H1 (cell line): ENCODE data around the gene ANAPC2. TPM values are rescaled to one million over a fixed set of nuclear protein-coding genes. Genes with fewer than 3 reads are reported as not detected.

Experiments
- CTCF ChIA-PET: fragments of 300-600 bp; sonication (Branson Sonifier 250); formaldehyde crosslinking; loops from one replicate; lab custom pipeline; 2021; ENCODE audit not compliant: partially characterized antibody; lab: Charles Lee
- POLR2A ChIA-PET: fragments of 300-600 bp; sonication (Branson Sonifier 250); formaldehyde crosslinking; loops from one replicate; lab custom pipeline; 2021; ENCODE audit warnings: inconsistent platforms; ENCODE audit not compliant: partially characterized antibody; lab: Charles Lee
- DNase-seq, 2 experiments: peaks; one replicate each; pipeline versions ENCODE4 v3.0.0 to v3.0.0-alpha.2; 2010 to 2022; ENCODE audit warnings: low spot score in 2 of 2, low read depth in 1 of 2, mixed read lengths in 1 of 2
- FAIRE-seq: peaks from 2 replicates; lab custom pipeline; 2011; peaks lifted over from hg19 to GRCh38; lab: Jason Lieb, UNC
- H2AFZ ChIP-seq: 2 replicates; pipeline ENCODE4 v1.8.1; 2012; ENCODE audit warnings: low read length, inconsistent platforms
- H2AK5ac ChIP-seq: 2 replicates; pipeline ENCODE4 v1.6.1; 2013; ENCODE audit warnings: low read depth, low read length
- H2BK120ac ChIP-seq: replicated peaks from 2 replicates; pipeline ENCODE3; 2013; ENCODE audit warnings: low read depth, low read length, inconsistent platforms
- H2BK12ac ChIP-seq: 2 replicates; pipeline ENCODE4 v1.6.1; 2013; ENCODE audit warnings: low read depth, low read length
- H2BK15ac ChIP-seq: 2 replicates; pipeline ENCODE4 v1.6.1; 2013; ENCODE audit warnings: low read length
- H2BK20ac ChIP-seq: 2 replicates; pipeline ENCODE4 v1.6.1; 2013; ENCODE audit warnings: low read length
- H2BK5ac ChIP-seq: 2 replicates; pipeline ENCODE4 v1.6.1; 2013; ENCODE audit warnings: low read depth, low read length
- H3K14ac ChIP-seq: 2 replicates; pipeline ENCODE4 v1.6.1; 2013; ENCODE audit warnings: inconsistent platforms; ENCODE audit not compliant: insufficient read length
- H3K18ac ChIP-seq: 2 replicates; pipeline ENCODE4 v1.6.1; 2013; ENCODE audit warnings: low read length; ENCODE audit errors: extremely low read depth
- H3K23ac ChIP-seq: 2 replicates; pipeline ENCODE4 v1.6.1; 2013; ENCODE audit warnings: inconsistent platforms; ENCODE audit not compliant: insufficient read length
- H3K23me2 ChIP-seq: 2 replicates; pipeline ENCODE4 v1.6.1; 2013; ENCODE audit warnings: low read depth, low read length
- H3K27ac ChIP-seq: 2 replicates; pipeline ENCODE4 v1.6.1; 2011; ENCODE audit warnings: low read depth, low read length, inconsistent platforms
- H3K27me3 ChIP-seq, 4 experiments: replicated peaks in 1 of 4; 1 replicate in 1 of 4; 2 replicates in 3 of 4; pipeline versions ENCODE4 v1.6.1 to v1.8.1; 2011 to 2013; ENCODE audit warnings: low read length in 3 of 4, mild to moderate bottlenecking in 3 of 4, inconsistent platforms in 2 of 4, mixed read lengths in 2 of 4, moderate library complexity in 1 of 4; ENCODE audit not compliant: control insufficient read depth in 3 of 4, insufficient read depth in 3 of 4; ENCODE audit errors: extremely low read depth in 1 of 4
- H3K36me3 ChIP-seq, 4 experiments: 2 replicates each; pipeline versions ENCODE4 v1.6.1 to v1.8.1; 2011 to 2013; ENCODE audit warnings: mild to moderate bottlenecking in 4 of 4, low read length in 3 of 4, moderate library complexity in 2 of 4, control low read depth in 1 of 4, inconsistent platforms in 1 of 4; ENCODE audit not compliant: insufficient read depth in 4 of 4, control insufficient read depth in 2 of 4
- H3K4ac ChIP-seq: replicated peaks from 2 replicates; pipeline ENCODE3; 2013; ENCODE audit warnings: low read length, low read depth, mixed read lengths, inconsistent platforms; ENCODE audit not compliant: insufficient read length
- H3K4me1 ChIP-seq, 4 experiments: replicated peaks in 1 of 4; 1 replicate in 1 of 4; 2 replicates in 3 of 4; pipeline versions ENCODE4 v1.6.1 to v1.8.1; 2011 to 2013; ENCODE audit warnings: low read length in 3 of 4, inconsistent platforms in 2 of 4, mixed read lengths in 1 of 4; ENCODE audit not compliant: insufficient read depth in 4 of 4, control insufficient read depth in 3 of 4
- H3K4me2 ChIP-seq, 2 experiments: 2 replicates each; pipeline versions ENCODE4 v1.6.1 to v1.8.1; 2011 to 2013; ENCODE audit warnings: low read depth in 2 of 2, low read length in 2 of 2, control low read depth in 1 of 2, inconsistent platforms in 1 of 2, mild to moderate bottlenecking in 1 of 2; ENCODE audit not compliant: insufficient read depth in 1 of 2
- H3K4me3 ChIP-seq, 4 experiments: fragments of 200-600, 300-600 bp in 1 of 4; sonication (generic), shearing (Covaris generic), sonication (Bioruptor Twin) in 1 of 4; 2 replicates each; pipeline versions ENCODE4 v1.5.1 to v1.8.1; 2011 to 2016; ENCODE audit warnings: low read length in 4 of 4, low read depth in 3 of 4, control low read depth in 2 of 4, inconsistent platforms in 2 of 4, mild to moderate bottlenecking in 2 of 4, mixed read lengths in 1 of 4, moderate library complexity in 1 of 4; ENCODE audit not compliant: insufficient read depth in 2 of 4; ENCODE audit errors: extremely low read depth in 1 of 4
- H3K56ac ChIP-seq: replicated peaks from 2 replicates; pipeline ENCODE3; 2013; ENCODE audit warnings: low read depth, mild to moderate bottlenecking, mixed read lengths, low read length, inconsistent platforms; ENCODE audit not compliant: insufficient read length
- H3K79me1 ChIP-seq: 2 replicates; pipeline ENCODE4 v1.6.1; 2013; ENCODE audit warnings: low read depth, low read length, control low read depth
- H3K79me2 ChIP-seq, 2 experiments: 2 replicates each; pipeline versions ENCODE4 v1.6.1 to v1.8.1; 2012 to 2013; ENCODE audit warnings: low read length in 2 of 2, mild to moderate bottlenecking in 2 of 2, inconsistent platforms in 1 of 2; ENCODE audit not compliant: insufficient read depth in 2 of 2, control insufficient read depth in 1 of 2
- H3K9ac ChIP-seq, 4 experiments: replicated peaks in 1 of 4; 1 replicate in 1 of 4; 2 replicates in 3 of 4; pipeline versions ENCODE4 v1.6.1 to v1.8.1; 2011 to 2013; ENCODE audit warnings: low read depth in 3 of 4, low read length in 3 of 4, control low read depth in 2 of 4, mild to moderate bottlenecking in 2 of 4, moderate library complexity in 2 of 4, inconsistent platforms in 1 of 4; ENCODE audit errors: extremely low read depth in 1 of 4
- H3K9me3 ChIP-seq, 2 experiments: 2 replicates each; pipeline versions ENCODE4 v1.6.1 to v1.8.1; 2012 to 2013; ENCODE audit warnings: mild to moderate bottlenecking in 2 of 2, moderate library complexity in 2 of 2, control low read depth in 1 of 2, inconsistent platforms in 1 of 2, low read depth in 1 of 2, low read length in 1 of 2, mixed read lengths in 1 of 2; ENCODE audit not compliant: insufficient read depth in 2 of 2
- H4K20me1 ChIP-seq, 2 experiments: replicated peaks in 1 of 2; 2 replicates each; pipeline versions ENCODE3 to v1.8.1; 2011 to 2013; ENCODE audit warnings: inconsistent platforms in 2 of 2, low read length in 2 of 2, mild to moderate bottlenecking in 1 of 2; ENCODE audit not compliant: insufficient read depth in 2 of 2, control insufficient read depth in 1 of 2
- H4K5ac ChIP-seq: 2 replicates; pipeline ENCODE4 v1.6.1; 2013; ENCODE audit warnings: low read length, low read depth, mixed read lengths, inconsistent platforms; ENCODE audit not compliant: insufficient read length
- H4K8ac ChIP-seq: 2 replicates; pipeline ENCODE4 v1.8.0; 2013; ENCODE audit warnings: mild to moderate bottlenecking, moderate library complexity, low read length, inconsistent platforms; ENCODE audit not compliant: insufficient read depth; ENCODE audit errors: extremely low read depth
- H4K91ac ChIP-seq: replicated peaks from 2 replicates; pipeline ENCODE3; 2013; ENCODE audit warnings: low read length, mixed read lengths, inconsistent platforms; ENCODE audit not compliant: insufficient read length
- CTBP2 ChIP-seq: IDR thresholded peaks from 2 replicates; pipeline ENCODE4 v1.7.0; 2011; ENCODE audit warnings: borderline replicate concordance, mild to moderate bottlenecking, moderate library complexity, mixed read lengths, low read length; ENCODE audit not compliant: insufficient read depth, insufficient read length
- EGR1 ChIP-seq: IDR thresholded peaks from 2 replicates; pipeline ENCODE4 v1.6.1; 2011; ENCODE audit warnings: low read depth, low read length, borderline replicate concordance
- EP300 ChIP-seq, 2 experiments: IDR thresholded peaks; 1 replicate in 1 of 2; 2 replicates in 1 of 2; pipeline ENCODE4 v1.6.1; 2011 to 2012; ENCODE audit warnings: low read depth in 2 of 2, low read length in 2 of 2, mild to moderate bottlenecking in 2 of 2, borderline replicate concordance in 1 of 2, inconsistent platforms in 1 of 2, moderate library complexity in 1 of 2
- KDM4A ChIP-seq: IDR thresholded peaks from one replicate; pipeline ENCODE4 v1.7.1; 2012; ENCODE audit warnings: low read depth, mild to moderate bottlenecking, moderate library complexity, low read length, inconsistent platforms; ENCODE audit not compliant: severe bottlenecking
- RBBP5 ChIP-seq: IDR thresholded peaks from 2 replicates; pipeline ENCODE4 v1.7.1; 2012; ENCODE audit warnings: low read depth, mild to moderate bottlenecking, inconsistent platforms, low read length, moderate library complexity, borderline replicate concordance
- SP1 ChIP-seq: IDR thresholded peaks from 2 replicates; pipeline ENCODE4 v1.6.1; 2011; ENCODE audit warnings: low read depth, low read length
- SRF ChIP-seq: IDR thresholded peaks from 2 replicates; pipeline ENCODE4 v1.6.1; 2011; ENCODE audit warnings: mild to moderate bottlenecking, low read depth, low read length, moderate library complexity
- TBP ChIP-seq: IDR thresholded peaks from 2 replicates; pipeline ENCODE4 v1.6.1; 2011; ENCODE audit warnings: low read depth, low read length, improper control_type of control experiment
- TCF12 ChIP-seq: IDR thresholded peaks from 2 replicates; pipeline ENCODE4 v1.6.1; 2011; ENCODE audit warnings: low read depth, mild to moderate bottlenecking, low read length
- YY1 ChIP-seq: IDR thresholded peaks from 2 replicates; pipeline ENCODE4 v1.6.1; 2011; ENCODE audit warnings: low read depth, mild to moderate bottlenecking, low read length
- WGBS, 2 experiments: shearing (Covaris generic) in 1 of 2; methylation state at CpG; one replicate each; pipeline versions ENCODE4 v1.1.6 to v1.1.7; 2013 to 2015; ENCODE audit warnings: low lambda C conversion rate in 2 of 2, mixed read lengths in 2 of 2, inconsistent platforms in 1 of 2, low coverage in 1 of 2, missing lambda C conversion rate in 1 of 2; ENCODE audit not compliant: insufficient replicate concordance in 2 of 2, insufficient coverage in 1 of 2, insufficient read length in 1 of 2; ENCODE audit errors: extremely low coverage in 1 of 2, missing lambda C conversion rate in 1 of 2; 5-methylcytosine and 5-hydroxymethylcytosine counted together
- polyA plus RNA-seq, 7 experiments: library from polyadenylated mRNA; depleted of rRNA in 3 of 7; stranded (reverse) in 5 of 7; unstranded in 2 of 7; fragments of >200 nt in 5 of 7; fragments of 200-250 nt in 2 of 7; gene quantifications; 1 replicate in 5 of 7; 2 replicates in 1 of 7; 4 replicates in 1 of 7; pipeline versions ENCODE4 v1.2.1 to v1.2.3, GENCODE V29; 2011 to 2013; ENCODE audit warnings: missing spikeins in 2 of 7, mixed read lengths in 2 of 7
- total RNA-seq: library from RNA; stranded (reverse); fragmentation: NEBNext Ultra II Directional; extraction: Animal tissue kit (Norgen Biotek cat#: 25700); gene quantifications from 2 replicates; pipeline ENCODE4 v1.2.1, GENCODE V29; 2021
- TF ChIP-seq, protein P1 (sequence below): IDR thresholded peaks from 2 replicates; pipeline ENCODE4 v1.6.1; 2011; ENCODE audit warnings: low read depth, mild to moderate bottlenecking, low read length; ENCODE audit not compliant: insufficient read depth

The ANAPC2 gene
- total and polyA plus RNA-seq, 2 of the 8 experiments (the other 6 are each of a cell fraction or from before 2014, with no cell fraction given), result 30.2 to 37.7 TPM

- peaks cover 1 to 18% of the 10 kb centered on the region in 2 experiments for H4K20me1 ChIP-seq
- H3K9me3 ChIP-seq, result no peaks in the 10 kb centered on the region
- H3K79me1 ChIP-seq, result 0 out of 2 replicates have a peak, but pooled peaks cover 2% of the 10 kb centered on the region
- no peak overlapping the region for H4K8ac ChIP-seq
- no peak overlapping the region for H2BK12ac ChIP-seq
- H2BK120ac ChIP-seq, result no peak overlapping the region
- peaks cover 25 to 75% (median 68%) of the 10 kb centered on the region in 4 experiments for H3K27me3 ChIP-seq
- WGBS, 2 experiments, result 76% methylated on average over 16 of the region's 17 CpGs; no CpG with 5 or more reads in 1 of the 2 experiments
- no peak overlapping the region for H3K14ac ChIP-seq
- H3K4ac ChIP-seq, result no peak overlapping the region
- no peak overlapping the region for H2BK20ac ChIP-seq
- ChIA-PET CTCF (interaction anchor here (1.0 to 4.5 kb wide), 2 partner anchors 9 to 86 kb away, joined by 3 to 24 read pairs; partner anchors contain the start of gene RNF224), POLR2A (interaction anchor here (0.6 kb wide), 1 partner anchor 14 kb away, joined by 3 read pairs; no protein-coding TSS in a partner anchor)
- peaks cover 4% of the 10 kb centered on the region; the same call in 1 of the 2 replicates for H3K23me2 ChIP-seq
- no peak overlapping the region for H2AK5ac ChIP-seq
- no peak overlapping the region for H2AFZ ChIP-seq
- no peak overlapping the region for H4K91ac ChIP-seq
- H3K4me3 ChIP-seq, result no peak overlapping the region
- DNase-seq (no peak), FAIRE-seq (no peak)
- H2BK15ac ChIP-seq, result no peak overlapping the region
- H3K56ac ChIP-seq, result no peak overlapping the region
- H3K36me3 ChIP-seq, result no peaks in the 10 kb centered on the region
- no peak overlapping the region for H3K27ac ChIP-seq
- no peak overlapping the region for H3K4me2 ChIP-seq
- H3K18ac ChIP-seq, result no peak overlapping the region
- no peak overlapping the region for H3K9ac ChIP-seq
- H4K5ac ChIP-seq, result no peak overlapping the region
- H2BK5ac ChIP-seq, result no peak overlapping the region
- no peaks in the 10 kb centered on the region for H3K79me2 ChIP-seq
- H3K4me1 ChIP-seq, result peaks cover 0 to 14% (median 11%) of the 10 kb centered on the region in 4 experiments; a peak in 6 of 7 replicates
- H3K23ac ChIP-seq, result no peak overlapping the region
- TF ChIP-seq RBBP5 (no peak), CTBP2 (no peak), TBP (no peak), YY1 (no peak), KDM4A (no peak), SP1 (no peak), EGR1 (no peak), TCF12 (no peak), SRF (no peak), EP300 (IDR thresholded peaks at IDR 0.05; ENCODE audit: borderline replicate concordance in 1 of 2, low read depth in 2 of 2, low read length in 2 of 2) (no peak)
- TF ChIP-seq, protein P1, sequence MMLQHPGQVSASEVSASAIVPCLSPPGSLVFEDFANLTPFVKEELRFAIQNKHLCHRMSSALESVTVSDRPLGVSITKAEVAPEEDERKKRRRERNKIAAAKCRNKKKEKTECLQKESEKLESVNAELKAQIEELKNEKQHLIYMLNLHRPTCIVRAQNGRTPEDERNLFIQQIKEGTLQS, result no peak
Observed at GRCh38 chr9:137141050-137141810, 47.1 kb downstream of the ANAPC2 start.
